Vagina (tissue), 2 donors: ENCODE measurements around the gene GLRX5.

Experiments
- POLR2A ChIP-seq, 2 donors: fragments of 450-650 bp; IDR thresholded peaks; one replicate each; pipeline ENCODE4 v1.6.1; 2017; ENCODE audit warnings: antibody characterized with exemption in 2 of 2, mild to moderate bottlenecking in 2 of 2, moderate library complexity in 2 of 2
- POLR2AphosphoS5 ChIP-seq, 2 donors: sonication (generic); formaldehyde crosslinking; IDR thresholded peaks; one replicate each; pipeline ENCODE4 v1.9.0; 2017; ENCODE audit warnings: antibody characterized with exemption in 2 of 2, mild to moderate bottlenecking in 2 of 2, low read depth in 1 of 2; ENCODE audit not compliant: insufficient read depth in 1 of 2
- TF ChIP-seq, protein P1 (sequence below), 3 experiments: fragments of 450-650 bp in 2 of 3; fragments of 200-600 bp in 1 of 3; sonication (generic) in 1 of 3; IDR thresholded peaks; one replicate each; pipeline ENCODE4 v1.5.1; 2017 to 2019; ENCODE audit warnings: antibody characterized with exemption in 3 of 3, mild to moderate bottlenecking in 2 of 3, moderate library complexity in 2 of 3

- TF ChIP-seq, protein P1, sequence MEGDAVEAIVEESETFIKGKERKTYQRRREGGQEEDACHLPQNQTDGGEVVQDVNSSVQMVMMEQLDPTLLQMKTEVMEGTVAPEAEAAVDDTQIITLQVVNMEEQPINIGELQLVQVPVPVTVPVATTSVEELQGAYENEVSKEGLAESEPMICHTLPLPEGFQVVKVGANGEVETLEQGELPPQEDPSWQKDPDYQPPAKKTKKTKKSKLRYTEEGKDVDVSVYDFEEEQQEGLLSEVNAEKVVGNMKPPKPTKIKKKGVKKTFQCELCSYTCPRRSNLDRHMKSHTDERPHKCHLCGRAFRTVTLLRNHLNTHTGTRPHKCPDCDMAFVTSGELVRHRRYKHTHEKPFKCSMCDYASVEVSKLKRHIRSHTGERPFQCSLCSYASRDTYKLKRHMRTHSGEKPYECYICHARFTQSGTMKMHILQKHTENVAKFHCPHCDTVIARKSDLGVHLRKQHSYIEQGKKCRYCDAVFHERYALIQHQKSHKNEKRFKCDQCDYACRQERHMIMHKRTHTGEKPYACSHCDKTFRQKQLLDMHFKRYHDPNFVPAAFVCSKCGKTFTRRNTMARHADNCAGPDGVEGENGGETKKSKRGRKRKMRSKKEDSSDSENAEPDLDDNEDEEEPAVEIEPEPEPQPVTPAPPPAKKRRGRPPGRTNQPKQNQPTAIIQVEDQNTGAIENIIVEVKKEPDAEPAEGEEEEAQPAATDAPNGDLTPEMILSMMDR (IDR thresholded peaks at IDR 0.05): no peak
- TF ChIP-seq POLR2AphosphoS5 (IDR thresholded peaks at IDR 0.05; ENCODE audit: insufficient read depth in 1 of 2, low read depth in 1 of 2) (no peak), POLR2A (IDR thresholded peaks at IDR 0.05) (no peak)
Measured at GRCh38 chr14:95548328-95548929, 13.6 kb downstream of the GLRX5 start.
